Right lobe of liver (tissue), 4 donors: ENCODE results near the gene DCTN3.
"Not testable (repeated sequence)": the region's sequence is repeated elsewhere in the genome, so short reads cannot be mapped to it uniquely, and the experiment has no call there.

Experiments used
- CTCF ChIP-seq, 4 donors: fragments of 200-600 bp in 3 of 4; fragments of 450-650 bp in 1 of 4; IDR thresholded peaks; one replicate each; pipeline versions ENCODE4 v1.5.1 to v1.8.0; 2016 to 2022; ENCODE audit warnings: antibody characterized with exemption in 4 of 4, mild to moderate bottlenecking in 2 of 4
- POLR2A ChIP-seq: fragments of 450-650 bp; IDR thresholded peaks from one replicate; pipeline ENCODE4 v1.6.1; 2017; ENCODE audit warnings: antibody characterized with exemption, mild to moderate bottlenecking
- donor health status: DM: no; HTN: no; CAD: no.
- donor health status: DM: no; HTN: no; CAD: no.
- donor health status: DM: no; HTN: yes; CAD: no.

- TF ChIP-seq CTCF (IDR thresholded peaks at IDR 0.05); POLR2A: not testable (repeated sequence)
Observed at GRCh38 chr9:34639322-34639721, 19.0 kb upstream of the DCTN3 start.
